22Rv1 (cell line): ENCODE data around the gene NPEPL1.

ENCODE experiments used
- ZFX ChIP-seq: fragments of 450-650 bp; IDR thresholded peaks from 2 replicates; pipeline ENCODE4 v1.6.1; 2017; ENCODE audit warnings: antibody characterized with exemption, borderline replicate concordance
- TF ChIP-seq, protein P1 (sequence below): fragments of 450-650 bp; IDR thresholded peaks from 2 replicates; pipeline ENCODE4 v1.5.1; 2017; ENCODE audit warnings: mild to moderate bottlenecking

DNA sequence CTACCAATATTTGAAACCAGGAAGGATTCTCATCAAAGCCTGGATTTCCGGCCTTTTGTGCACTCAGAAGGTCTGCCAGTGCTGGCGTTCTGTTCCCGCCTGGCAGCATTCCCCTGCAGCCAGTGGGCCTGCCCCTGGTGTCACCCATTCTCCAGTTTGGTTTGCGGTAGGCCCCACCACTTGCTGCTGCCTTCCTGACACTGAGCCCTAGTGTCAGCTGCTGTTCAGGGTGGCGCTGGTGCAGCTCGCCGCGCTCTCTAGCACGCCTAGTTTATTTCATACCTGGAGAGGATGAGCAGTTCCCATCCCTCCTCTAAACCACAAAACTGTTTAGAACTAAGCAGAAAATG lies 9.5 kb downstream of the NPEPL1 start:
- TF ChIP-seq, protein P1, sequence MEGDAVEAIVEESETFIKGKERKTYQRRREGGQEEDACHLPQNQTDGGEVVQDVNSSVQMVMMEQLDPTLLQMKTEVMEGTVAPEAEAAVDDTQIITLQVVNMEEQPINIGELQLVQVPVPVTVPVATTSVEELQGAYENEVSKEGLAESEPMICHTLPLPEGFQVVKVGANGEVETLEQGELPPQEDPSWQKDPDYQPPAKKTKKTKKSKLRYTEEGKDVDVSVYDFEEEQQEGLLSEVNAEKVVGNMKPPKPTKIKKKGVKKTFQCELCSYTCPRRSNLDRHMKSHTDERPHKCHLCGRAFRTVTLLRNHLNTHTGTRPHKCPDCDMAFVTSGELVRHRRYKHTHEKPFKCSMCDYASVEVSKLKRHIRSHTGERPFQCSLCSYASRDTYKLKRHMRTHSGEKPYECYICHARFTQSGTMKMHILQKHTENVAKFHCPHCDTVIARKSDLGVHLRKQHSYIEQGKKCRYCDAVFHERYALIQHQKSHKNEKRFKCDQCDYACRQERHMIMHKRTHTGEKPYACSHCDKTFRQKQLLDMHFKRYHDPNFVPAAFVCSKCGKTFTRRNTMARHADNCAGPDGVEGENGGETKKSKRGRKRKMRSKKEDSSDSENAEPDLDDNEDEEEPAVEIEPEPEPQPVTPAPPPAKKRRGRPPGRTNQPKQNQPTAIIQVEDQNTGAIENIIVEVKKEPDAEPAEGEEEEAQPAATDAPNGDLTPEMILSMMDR = no peak
- TF ChIP-seq ZFX = no peak
